Heart left ventricle (tissue), 13 donors: ENCODE results near the gene CELF2.

Source experiments
- CTCF ChIP-seq, 12 donors: fragments of 200-600 bp; sonication (generic) in 4 of 12; IDR thresholded peaks; one replicate each; pipeline versions ENCODE4 v1.5.0 to v1.8.0; 2018 to 2022; ENCODE audit warnings: antibody characterized with exemption in 12 of 12, mild to moderate bottlenecking in 5 of 12
- POLR2A ChIP-seq, 2 donors: fragments of 450-650 bp; IDR thresholded peaks; one replicate each; pipeline ENCODE4 v1.6.1; 2017; ENCODE audit warnings: antibody characterized with exemption in 2 of 2, mild to moderate bottlenecking in 2 of 2, moderate library complexity in 2 of 2
- donor health status: ischemic (EF 13 %, LVEDD 7.1; RV severe dilation, severe dysfunction).
- donor health status: DM: no; HTN: yes; CAD: no.
- donor health status: DM: no; HTN: no; CAD: no.
- donor health status: ischemic (EF 25% LVEDD 6.9; RV normal size, moderate dysfunction).
- donor health status: ischemic (EF 25% LVEDD 5.7; RV mildly dilated, moderate dysfunction).
- donor health status: ischemic (EF 35%, LVEDD 5.7; RV mildly dilated, moderate dysfunction).
- donor health status: nonischemic (EF 11% LVEDD 7.7; RV severe dilation, severe dysfunction).
- donor health status: DM: yes; HTN: yes; CAD: no.
- donor health status: PGD.
- donor health status: ischemic (EF 29% LVEDD 5.4; RV normal size, mild dysfunction).
- donor health status: nonischemic (EF 23%, LVEDD 6.1; RV moderate dilation, normal function).

- TF ChIP-seq CTCF (IDR thresholded peaks at IDR 0.05), result no peak
- TF ChIP-seq POLR2A (IDR thresholded peaks at IDR 0.05), result no peak
Measured at GRCh38 chr10:11173042-11173441, 155.4 kb downstream of the CELF2 start.
